GM18951 (cell line): ENCODE measurements around the gene AKAP13.
"Not testable (repeated sequence)": the region's sequence is repeated elsewhere in the genome, so short reads cannot be mapped to it uniquely, and the experiment has no call there.

ENCODE experiments used
- POLR2A ChIP-seq: IDR thresholded peaks from 4 replicates; pipeline ENCODE4 v1.6.1; 2011; ENCODE audit warnings: mild to moderate bottlenecking; ENCODE audit not compliant: insufficient read length, insufficient read depth; ENCODE audit errors: extremely low read depth
- in situ Hi-C: fragments of 300-500 bp; cut with MboI; formaldehyde crosslinking; loops from one replicate; pipeline ENCODE4 v1.12.0; 2022; ENCODE audit warnings: low sequenced_read_pairs, mixed read lengths, inconsistent platforms; ENCODE audit not compliant: unreplicated experiment

The AKAP13 gene

DNA sequence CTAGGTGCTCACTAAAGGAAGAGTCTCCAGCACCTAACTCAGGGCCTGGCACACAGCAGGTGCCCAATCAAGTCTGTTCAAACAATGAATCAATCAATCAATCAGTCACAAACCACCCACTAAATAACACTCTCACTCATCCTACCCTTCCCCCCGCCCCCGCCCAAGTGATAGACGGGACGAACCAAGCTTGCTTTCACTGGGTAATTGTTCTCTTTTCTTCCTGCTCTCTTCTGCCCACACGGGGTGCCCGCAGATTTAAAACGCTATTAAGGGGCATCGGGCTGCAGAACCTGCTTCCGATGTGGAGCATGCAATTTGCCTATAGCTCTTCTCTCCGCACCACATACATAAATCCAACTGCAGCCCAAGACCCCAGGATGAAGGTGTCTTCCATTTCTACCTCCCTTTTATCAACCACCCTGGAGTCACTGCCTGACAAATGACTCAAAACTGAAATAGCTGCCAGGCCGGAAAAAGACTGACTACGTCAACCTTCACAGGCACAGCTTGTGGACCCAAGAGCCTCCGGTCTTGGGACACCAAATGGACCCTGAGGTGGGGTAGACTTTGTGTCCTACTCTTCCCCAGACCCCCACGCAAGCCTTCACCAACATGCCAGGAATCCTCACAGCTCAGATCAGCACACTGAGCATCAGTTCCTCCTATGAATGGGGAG lies 412.6 kb downstream of the AKAP13 start:
- in situ Hi-C loops, result no loop called here
- no peak for TF ChIP-seq POLR2A

- in situ Hi-C loops, result no loop called here
- TF ChIP-seq POLR2A, result no peak
Measured at GRCh38 chr15:85793641-85794597, 413.5 kb downstream of the AKAP13 start.

- in situ Hi-C loops, result no loop called here
- peak; percentile 77 for TF ChIP-seq POLR2A
Measured at GRCh38 chr15:85794598-85795336, 414.4 kb downstream of the AKAP13 start, which contains the start of gene KLHL25. KLHL25 (minus strand) TSS chr15:85794925; CDS start chr15:85769810, 25,115 bp downstream.

GRCh38 chr15:85795337-85796305 lies 415.2 kb downstream of the AKAP13 start:
- in situ Hi-C loops, result no loop called here
- TF ChIP-seq POLR2A, result no peak

DNA sequence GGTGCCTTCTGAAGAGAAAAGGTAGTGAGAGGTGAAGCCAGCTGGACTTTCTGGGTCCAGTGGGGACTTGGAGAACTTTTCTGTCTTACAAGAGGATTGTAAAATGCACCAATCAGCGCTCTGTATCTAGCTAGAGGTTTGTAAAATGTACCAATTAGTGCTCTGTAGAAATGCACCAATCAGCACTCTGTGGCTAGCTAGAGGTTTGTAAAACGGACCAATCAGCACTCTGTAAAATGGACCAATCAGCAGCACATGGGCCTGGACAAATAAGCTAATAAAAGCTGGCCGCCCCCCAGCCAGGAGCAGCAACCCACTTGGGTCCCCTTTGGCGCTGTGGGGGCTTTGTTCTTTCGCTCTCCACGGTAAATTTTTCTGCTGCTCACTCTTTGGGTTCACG lies 416.0 kb downstream of the AKAP13 start:
- in situ Hi-C loops, result not testable (repeated sequence)
